Activated T-helper 1 cell treated with Interleukin-2 at 50 U/mL for 16 hours (primary cell): ENCODE measurements around the gene UTS2B.

Experiments used
- DNase-seq: peaks from one replicate; pipeline ENCODE4 v3.0.0-alpha.2; 2020; ENCODE audit warnings: low read depth

The UTS2B gene

GRCh38 chr3:191352014-191352413, 21.7 kb upstream of the UTS2B start:
- no peak for DNase-seq

DNA sequence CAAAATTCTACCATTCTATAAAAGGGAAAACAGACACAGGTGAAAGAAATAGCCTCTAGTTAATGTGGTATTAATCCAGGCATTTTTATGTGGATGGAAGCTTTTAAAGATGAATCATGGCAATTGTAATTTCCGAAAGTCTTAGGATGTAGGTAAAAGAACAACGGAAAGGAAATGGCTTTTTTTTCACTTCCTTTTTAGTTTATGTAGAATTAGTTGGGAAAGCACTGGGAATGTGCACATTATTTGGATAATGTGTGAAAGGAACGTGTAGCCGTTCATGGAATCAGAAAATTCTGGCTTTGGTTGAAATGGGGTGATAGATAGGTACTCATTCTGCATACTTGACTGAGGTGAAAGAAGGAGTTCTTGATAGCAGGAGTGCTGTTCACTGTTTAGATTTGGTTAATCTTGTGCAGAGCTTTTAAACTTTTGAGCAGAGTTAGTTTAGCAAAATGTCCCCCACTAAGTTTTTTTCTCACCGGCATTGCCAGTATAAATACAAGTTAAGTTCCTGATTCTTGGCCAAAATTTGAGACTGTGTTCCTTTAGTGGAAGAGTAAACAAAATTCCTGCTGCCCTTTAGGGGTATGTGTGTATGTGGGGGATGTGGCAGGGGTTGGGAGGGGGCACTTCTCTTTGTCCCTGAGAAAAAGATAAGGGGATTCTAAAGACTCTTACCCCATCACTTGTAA, 20.2 kb upstream of the UTS2B start:
- DNase-seq, result no peak

GRCh38 chr3:191348098-191348497, 17.8 kb upstream of the UTS2B start:
- DNase-seq, result no peak

DNA sequence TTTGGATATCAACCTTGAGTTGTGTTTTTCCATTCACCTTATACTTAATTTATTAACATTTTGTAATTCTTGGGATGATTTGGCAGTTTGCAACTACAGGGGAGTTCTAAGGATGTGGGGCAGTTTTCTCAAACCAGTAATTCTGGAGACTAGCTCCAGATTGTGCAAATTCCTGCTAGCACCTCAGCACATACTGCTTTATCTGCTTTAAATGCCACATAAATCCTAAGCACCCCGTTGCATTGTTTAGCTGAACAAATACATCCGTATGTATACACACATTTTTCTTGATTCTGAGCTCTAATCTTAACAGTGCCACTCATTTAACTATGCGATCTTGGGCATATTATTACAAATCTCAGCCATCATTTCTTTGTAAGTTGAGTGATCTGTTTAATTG, 16.9 kb upstream of the UTS2B start:
- no peak for DNase-seq

- no peak for DNase-seq
Measured at GRCh38 chr3:191345334-191345733, 15.0 kb upstream of the UTS2B start.

- no peak for DNase-seq
Measured at GRCh38 chr3:191343913-191344312, 13.6 kb upstream of the UTS2B start.

GRCh38 chr3:191343115-191343514, 12.8 kb upstream of the UTS2B start:
- DNase-seq, result no peak

DNA sequence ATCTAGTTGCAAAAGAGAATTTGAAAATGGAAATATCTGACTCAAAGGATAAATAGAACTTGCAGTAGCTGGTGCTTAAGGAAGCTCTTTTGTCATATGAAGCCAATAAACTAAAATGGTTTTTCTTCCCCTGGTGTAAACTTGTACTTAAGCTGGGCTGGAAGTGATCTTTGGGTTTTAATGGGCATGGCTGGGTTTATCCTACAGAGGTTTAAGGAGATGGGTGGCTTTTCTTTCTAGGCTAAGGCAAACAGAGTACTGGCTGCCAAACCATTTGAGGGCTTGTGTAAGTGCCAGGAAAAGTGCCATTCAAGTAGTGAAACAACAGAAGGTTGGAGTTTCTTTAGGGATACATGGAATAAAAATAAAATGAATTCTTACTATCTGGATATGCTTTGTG, 12.1 kb upstream of the UTS2B start:
- DNase-seq, result no peak

GRCh38 chr3:191342006-191342405, 11.7 kb upstream of the UTS2B start:
- DNase-seq, result no peak

DNA sequence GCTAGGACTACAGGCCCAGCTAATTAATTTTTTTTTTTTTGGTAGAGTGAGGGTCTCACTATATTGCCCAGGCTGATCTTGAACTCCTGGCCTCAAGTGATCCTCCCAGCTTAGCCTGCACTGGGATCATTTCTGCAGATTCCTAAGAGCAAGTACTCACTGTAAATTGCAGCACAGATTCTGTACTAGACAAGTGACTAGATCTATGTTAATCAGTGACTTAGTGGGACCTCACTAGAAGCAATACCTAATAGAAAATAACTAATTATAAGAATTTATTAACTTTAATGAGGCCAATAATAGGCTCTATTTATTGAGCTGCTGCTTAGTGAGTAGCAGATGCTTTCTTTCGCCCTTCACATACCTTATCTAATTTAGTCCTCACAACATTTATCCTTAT, 10.6 kb upstream of the UTS2B start:
- no peak for DNase-seq

- no peak for DNase-seq
Measured at GRCh38 chr3:191340351-191340750, 10.0 kb upstream of the UTS2B start.

DNA sequence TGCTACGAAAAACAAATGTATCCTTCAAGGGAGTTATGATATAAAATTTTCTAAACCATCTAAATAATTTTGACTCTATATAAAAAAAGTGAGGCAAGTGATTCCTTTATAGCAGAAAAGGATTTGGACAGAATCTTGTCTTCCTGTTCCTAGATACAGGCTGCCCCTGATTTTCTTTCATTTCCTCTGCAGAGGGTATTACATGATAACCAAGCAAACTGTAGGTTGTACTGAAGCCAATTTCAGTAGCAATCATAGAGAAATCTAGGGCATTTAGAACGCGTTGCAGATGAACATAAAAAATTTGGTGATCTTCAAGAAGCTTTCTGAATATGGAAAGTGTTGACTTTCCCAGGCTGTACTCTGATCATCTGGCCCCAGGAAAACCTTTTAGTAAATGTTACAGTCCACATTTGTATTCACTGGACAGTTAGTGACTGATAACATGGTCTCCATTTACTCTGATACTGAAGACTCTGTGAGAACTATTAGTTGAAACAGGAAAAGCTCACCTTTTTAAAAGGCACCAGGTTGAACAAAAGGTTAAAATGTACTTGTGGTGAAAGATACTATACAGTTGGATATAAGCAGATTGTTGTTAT, 9.1 kb upstream of the UTS2B start:
- DNase-seq, result no peak

DNA sequence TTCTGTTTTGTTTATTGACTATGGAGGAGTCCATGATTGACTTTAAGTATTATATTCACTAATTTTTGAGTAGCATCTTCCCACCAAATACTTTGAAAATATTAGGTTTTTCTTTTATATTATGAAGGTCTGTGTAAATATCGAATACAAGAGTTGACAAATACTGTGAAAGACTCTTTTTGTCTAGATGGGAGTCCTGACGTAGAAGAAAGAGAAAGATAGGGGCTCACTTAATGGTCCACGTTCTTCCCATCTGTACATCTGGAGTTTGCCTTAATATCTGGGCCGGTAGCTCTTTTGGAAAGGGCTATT, 7.8 kb upstream of the UTS2B start:
- DNase-seq, result no peak

- no peak for DNase-seq
Measured at GRCh38 chr3:191336833-191337232, 6.5 kb upstream of the UTS2B start.

GRCh38 chr3:191334346-191334893, 4.1 kb upstream of the UTS2B start:
- no peak for DNase-seq

DNA sequence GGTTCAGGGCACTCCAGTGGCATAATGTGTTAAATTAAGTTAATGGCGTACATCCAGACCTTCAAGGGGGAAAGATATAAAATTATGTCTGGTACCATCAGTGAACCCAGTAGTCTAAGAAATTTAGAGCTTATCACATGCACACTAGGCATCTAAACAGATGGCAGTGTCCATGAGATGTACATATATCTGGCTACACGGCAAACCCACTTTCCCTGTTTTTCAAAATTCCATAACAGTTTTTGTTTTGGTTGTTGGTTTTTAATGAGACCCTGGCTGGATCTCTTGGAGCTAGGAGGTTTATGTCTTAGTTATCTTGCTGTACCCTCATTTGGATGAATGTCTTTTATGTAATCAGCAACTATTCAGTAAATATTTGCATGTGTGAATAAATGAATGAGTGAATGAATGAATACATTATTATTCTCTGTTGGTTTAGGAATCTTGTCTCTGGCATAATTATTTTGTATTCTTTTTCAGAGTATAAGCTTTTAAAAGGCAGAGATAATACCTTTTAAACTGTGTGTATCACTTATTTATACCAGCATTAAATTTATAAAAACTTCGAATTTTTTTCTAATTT, 3.1 kb upstream of the UTS2B start:
- DNase-seq, result no peak

GRCh38 chr3:191331388-191331787, 1.1 kb upstream of the UTS2B start:
- no peak for DNase-seq

GRCh38 chr3:191330530-191331048, 263 bp upstream of the UTS2B start:
- DNase-seq, result no peak

GRCh38 chr3:191328962-191329653, 1.2 kb downstream of the UTS2B start, which contains the start of gene CCDC50:
Gene CCDC50 (plus strand): TSS chr3:191329394. CDS start chr3:191329675, 281 bp downstream.
- peak; percentile 23 for DNase-seq

DNA sequence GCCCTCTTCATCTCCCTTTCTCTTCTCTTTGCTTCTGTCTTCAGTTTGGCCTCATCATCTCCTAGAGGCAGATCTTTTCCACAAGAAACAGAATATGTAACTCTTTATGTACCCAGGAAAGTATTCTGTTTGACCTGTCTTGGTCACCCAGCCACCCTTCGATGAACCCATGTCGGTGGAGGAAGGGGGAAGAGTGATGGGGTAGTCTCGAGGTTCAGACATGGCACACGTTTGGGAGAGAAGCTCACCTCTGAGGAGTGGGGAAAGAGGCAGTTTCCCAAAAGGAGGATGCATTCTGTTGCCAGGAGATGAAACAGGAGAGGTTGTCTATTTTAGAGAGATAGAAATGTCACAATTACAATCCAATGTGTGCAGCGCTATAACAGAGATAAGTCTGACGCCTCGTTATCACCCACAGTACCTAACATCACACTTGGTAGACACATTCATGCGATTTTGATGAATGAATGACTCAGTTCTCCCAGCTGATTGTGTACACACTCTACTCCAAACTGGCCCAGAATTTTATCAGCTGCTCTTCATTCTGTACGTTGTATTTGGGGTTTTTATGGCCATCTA, 1.9 kb downstream of the UTS2B start:
- DNase-seq, result no peak

- DNase-seq, result no peak
Measured at GRCh38 chr3:191327526-191327925, 2.8 kb downstream of the UTS2B start.

DNA sequence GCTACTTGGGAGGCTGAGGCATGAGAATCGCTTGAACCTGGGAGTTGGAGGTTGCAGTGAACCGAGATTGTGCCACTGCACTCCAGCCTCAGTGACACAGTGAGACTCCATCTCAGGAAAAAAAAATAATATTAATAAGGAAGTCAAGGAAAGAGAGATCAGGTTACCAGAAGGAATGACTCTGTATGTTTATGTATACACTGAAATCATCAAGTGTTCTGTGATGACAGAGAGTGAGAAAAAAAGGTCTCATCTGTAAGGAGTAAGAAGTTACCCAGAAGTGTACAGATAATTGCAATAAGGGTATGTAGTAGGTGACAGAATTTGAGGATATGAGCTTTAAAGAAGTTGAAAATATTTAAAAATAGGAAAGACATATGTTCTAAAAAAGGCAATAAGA, 5.4 kb downstream of the UTS2B start:
- DNase-seq, result no peak
